ENCODE data around the gene RAB9A. TPM values are rescaled to one million over a fixed set of nuclear protein-coding genes. Genes with fewer than 3 reads are reported as not detected.

Gene RAB9A
- total and polyA plus RNA-seq, 7 donors: 11.8 to 73.5 (median 28.6) TPM

DNA sequence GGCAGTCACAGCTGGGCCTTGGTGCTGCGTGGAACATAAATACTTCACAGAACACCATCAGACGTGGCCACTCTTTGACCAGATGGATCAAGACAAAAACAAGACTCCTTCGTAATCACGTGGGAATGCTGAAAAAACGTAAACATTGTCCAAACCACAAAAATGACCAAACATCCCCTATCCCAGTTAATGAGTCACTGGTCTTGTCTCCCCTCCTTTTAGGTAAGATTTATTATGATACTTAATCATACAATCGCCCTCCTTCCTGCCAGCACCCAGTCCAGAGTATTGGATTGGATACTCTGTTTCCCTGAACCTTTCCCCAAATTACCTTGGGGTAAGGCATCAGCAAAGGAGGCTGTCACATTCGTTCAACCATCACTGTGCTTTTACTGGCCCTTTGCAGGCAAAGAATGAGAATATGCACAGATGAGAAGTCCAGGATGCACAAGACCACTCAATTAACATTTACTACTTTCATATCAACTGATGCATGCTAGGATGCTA lies 36.6 kb upstream of the RAB9A start:
- intact Hi-C loops (cut with DNase I): loop anchor here (10.0 kb wide), 3 partner anchors 678 to 858 kb away; partner anchors contain the start of genes PRPS2 and TMSB4X
- Histone ChIP-seq H3K4me3 (peak overlapping the region; percentile 33 to 66 (median 62)), H3K36me3 (no peaks in the 10 kb centered on the region), H3K4me1 (peaks cover 0 to 27% (median 11%) of the 10 kb centered on the region in 4 donors), H3K9me3 (no peaks in the 10 kb centered on the region), H3K27ac (peak overlapping the region; percentile 90 to 96 (median 94)), H3K27me3 (no peaks in the 10 kb centered on the region)
- DNase-seq: no peak
- TF ChIP-seq POLR2AphosphoS5 (IDR thresholded peaks at IDR 0.05) (peak in 2 of 4 donors; percentile 9 to 47), POLR2A (IDR thresholded peaks at IDR 0.05) (no peak), EP300 (IDR thresholded peaks at IDR 0.05) (no peak)
- TF ChIP-seq, protein P1, sequence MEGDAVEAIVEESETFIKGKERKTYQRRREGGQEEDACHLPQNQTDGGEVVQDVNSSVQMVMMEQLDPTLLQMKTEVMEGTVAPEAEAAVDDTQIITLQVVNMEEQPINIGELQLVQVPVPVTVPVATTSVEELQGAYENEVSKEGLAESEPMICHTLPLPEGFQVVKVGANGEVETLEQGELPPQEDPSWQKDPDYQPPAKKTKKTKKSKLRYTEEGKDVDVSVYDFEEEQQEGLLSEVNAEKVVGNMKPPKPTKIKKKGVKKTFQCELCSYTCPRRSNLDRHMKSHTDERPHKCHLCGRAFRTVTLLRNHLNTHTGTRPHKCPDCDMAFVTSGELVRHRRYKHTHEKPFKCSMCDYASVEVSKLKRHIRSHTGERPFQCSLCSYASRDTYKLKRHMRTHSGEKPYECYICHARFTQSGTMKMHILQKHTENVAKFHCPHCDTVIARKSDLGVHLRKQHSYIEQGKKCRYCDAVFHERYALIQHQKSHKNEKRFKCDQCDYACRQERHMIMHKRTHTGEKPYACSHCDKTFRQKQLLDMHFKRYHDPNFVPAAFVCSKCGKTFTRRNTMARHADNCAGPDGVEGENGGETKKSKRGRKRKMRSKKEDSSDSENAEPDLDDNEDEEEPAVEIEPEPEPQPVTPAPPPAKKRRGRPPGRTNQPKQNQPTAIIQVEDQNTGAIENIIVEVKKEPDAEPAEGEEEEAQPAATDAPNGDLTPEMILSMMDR (IDR thresholded peaks at IDR 0.05): no peak
- 35 to 39% methylated on average over 7 of the region's 7 CpGs for WGBS, 2 donors

DNA sequence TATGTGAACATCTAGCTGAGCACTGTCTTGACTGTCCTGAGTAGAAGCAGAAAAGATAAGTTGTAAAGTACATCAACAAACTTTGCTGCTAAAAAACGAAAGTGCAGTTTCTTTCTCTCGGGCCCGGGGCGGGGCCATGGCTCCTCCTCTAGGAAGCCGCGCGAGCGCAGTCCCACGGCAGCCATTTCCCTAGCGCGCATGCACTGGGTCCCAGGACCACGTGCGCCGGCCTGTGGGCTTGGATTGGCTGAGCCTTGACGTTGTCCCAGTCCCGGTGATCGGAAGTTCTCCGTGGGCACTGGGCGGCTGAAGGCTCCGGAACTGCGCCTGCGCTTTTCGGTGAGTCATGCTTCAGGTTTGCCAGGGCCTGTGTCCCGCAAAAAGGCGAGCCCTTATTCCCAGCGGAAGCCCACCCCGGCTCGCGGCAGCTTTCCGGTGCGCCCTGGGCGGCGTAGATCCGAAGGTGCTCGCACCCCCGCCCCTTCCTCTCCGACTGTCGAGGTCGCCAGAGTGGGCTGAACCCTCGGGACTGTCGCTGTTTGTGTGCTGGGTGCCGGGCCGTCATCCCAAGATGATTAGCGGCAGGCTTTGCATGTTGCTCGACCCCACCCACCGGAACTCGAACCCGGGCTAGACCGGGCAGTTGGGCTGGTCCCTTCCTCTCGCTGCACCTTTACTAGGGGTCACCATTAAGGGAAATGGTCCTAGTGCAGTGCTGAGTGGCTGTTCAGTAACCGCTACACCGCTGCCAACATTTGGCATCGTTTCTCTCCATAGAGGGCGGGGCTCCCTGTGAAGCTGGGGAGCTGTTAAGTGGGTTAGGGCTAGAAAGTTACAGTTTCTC lies 35.9 kb upstream of the RAB9A start, which contains the start of gene TCEANC:
Gene TCEANC (plus strand): TSS at position 292 of the 844 bp plus-strand sequence. CDS start 9,368 bp downstream, outside the sequence.
- intact Hi-C loops (cut with DNase I): loop anchor here (10.0 kb wide), 3 partner anchors 678 to 858 kb away; partner anchors contain the start of genes PRPS2 and TMSB4X
- Histone ChIP-seq H3K9me3 (no peaks in the 10 kb centered on the region), H3K4me3 (peak within 1 kb of the TSS; percentile 54 to 66 (median 62)), H3K4me1 (peaks cover 0 to 21% (median 9%) of the 10 kb centered on the region in 4 donors), H3K27ac (peak within 1 kb of the TSS; percentile 90 to 96 (median 94)), H3K36me3 (no peaks in the 10 kb centered on the region), H3K27me3 (no peaks in the 10 kb centered on the region)
- TF ChIP-seq, protein P1 (IDR thresholded peaks at IDR 0.05): no peak
- TF ChIP-seq POLR2AphosphoS5 (IDR thresholded peaks at IDR 0.05): peak; percentile 78 to 87 (median 84)
- TF ChIP-seq POLR2A (IDR thresholded peaks at IDR 0.05): peak; percentile 46 to 58
- TF ChIP-seq EP300 (IDR thresholded peaks at IDR 0.05): peak in 1 of 4 donors; percentile 41
- 0% methylated on average over 54 of the region's 54 CpGs for WGBS, 2 donors
- peak; percentile 99 for DNase-seq

DNA sequence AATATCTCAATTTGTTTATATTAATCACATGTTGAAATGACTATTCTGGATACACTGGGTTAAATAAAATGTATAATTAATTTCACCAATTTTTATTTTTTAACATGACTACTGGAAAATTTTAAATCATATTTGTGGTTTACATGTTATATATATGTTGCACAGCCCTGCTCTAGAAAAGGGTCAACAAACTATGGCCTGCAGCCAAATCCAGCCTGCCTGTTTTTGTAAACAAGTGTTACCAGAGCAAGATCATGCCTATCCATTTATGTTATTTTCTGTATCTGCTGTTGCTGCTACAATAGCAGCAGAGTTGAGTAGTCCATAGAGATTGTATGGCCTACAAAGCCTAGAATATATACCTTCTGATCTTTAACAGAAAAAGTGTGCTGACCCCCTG lies 34.8 kb upstream of the RAB9A start:
- Histone ChIP-seq H3K4me1 (peaks cover 0 to 21% (median 9%) of the 10 kb centered on the region in 4 donors), H3K27ac (peak overlapping the region; percentile 90 to 96 (median 94)), H3K36me3 (no peaks in the 10 kb centered on the region), H3K27me3 (no peaks in the 10 kb centered on the region), H3K4me3 (peak overlapping the region in 3 of 4 donors; percentile 61 to 66 (median 62)), H3K9me3 (no peaks in the 10 kb centered on the region)
- DNase-seq: no peak
- TF ChIP-seq EP300 (IDR thresholded peaks at IDR 0.05): no peak
- TF ChIP-seq, protein P1 (IDR thresholded peaks at IDR 0.05): no peak
- no peak for TF ChIP-seq POLR2AphosphoS5 (IDR thresholded peaks at IDR 0.05)
- TF ChIP-seq POLR2A (IDR thresholded peaks at IDR 0.05): no peak
- intact Hi-C loops (cut with DNase I): loop anchor here (10.0 kb wide), 3 partner anchors 679 to 859 kb away; partner anchors contain the start of genes PRPS2 and TMSB4X

DNA sequence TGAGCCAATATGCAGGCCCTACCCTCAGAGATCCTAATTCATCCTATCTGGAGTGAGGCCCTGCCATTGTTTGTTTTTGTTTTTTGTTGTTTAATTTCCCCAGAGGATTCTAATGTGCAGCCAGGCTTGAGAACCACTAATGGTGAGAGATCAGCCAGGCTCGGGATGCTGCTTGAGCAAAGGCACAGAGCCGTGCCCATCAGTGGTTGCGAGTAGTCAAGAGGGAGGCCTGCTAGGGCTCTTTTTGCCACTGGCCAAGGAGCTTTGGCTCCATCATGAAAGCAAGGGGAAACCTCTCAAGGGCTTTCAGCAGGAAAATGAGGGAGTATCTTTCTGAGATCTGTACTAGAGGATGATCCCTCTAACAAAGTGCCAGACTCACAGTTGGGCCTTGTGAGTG lies 33.3 kb upstream of the RAB9A start:
- Histone ChIP-seq H3K4me1 (peaks cover 0 to 23% (median 9%) of the 10 kb centered on the region in 4 donors), H3K27ac (peak overlapping the region in 3 of 4 donors; percentile 8 to 56 (median 40)), H3K36me3 (no peaks in the 10 kb centered on the region), H3K27me3 (no peaks in the 10 kb centered on the region), H3K4me3 (no peak overlapping the region), H3K9me3 (no peaks in the 10 kb centered on the region)
- no peak for TF ChIP-seq POLR2AphosphoS5 (IDR thresholded peaks at IDR 0.05)
- TF ChIP-seq, protein P1 (IDR thresholded peaks at IDR 0.05): no peak
- no peak for TF ChIP-seq POLR2A (IDR thresholded peaks at IDR 0.05)
- no peak for TF ChIP-seq EP300 (IDR thresholded peaks at IDR 0.05)
- intact Hi-C loops (cut with DNase I): loop anchor here (5.0 to 10.0 kb wide), 4 partner anchors 37 to 861 kb away; partner anchors contain the start of genes PRPS2 and TMSB4X
- 87% methylated on average over 3 of the region's 3 CpGs for WGBS, 2 donors
- no peak for DNase-seq

All from sigmoid colon (tissue), 7 donors.